Medulla oblongata (tissue), 1 donor: ENCODE measurements around the gene STK32B.
"Not testable (repeated sequence)": the region's sequence is repeated elsewhere in the genome, so short reads cannot be mapped to it uniquely, and the experiment has no call there.

ENCODE experiments used
- DNase-seq: peaks from one replicate; pipeline ENCODE4 v3.0.0-alpha.2; 2015; ENCODE audit errors: extremely low spot score

STK32B gene

GRCh38 chr4:5051278-5052203, at the start of gene STK32B:
Gene STK32B (plus strand): TSS chr4:5051480.
- peak; percentile 31 for DNase-seq

GRCh38 chr4:5001641-5002040, 49.6 kb upstream of the STK32B start:
- not testable (repeated sequence) for DNase-seq

GRCh38 chr4:5003372-5003857, 47.9 kb upstream of the STK32B start:
- DNase-seq, result no peak

- DNase-seq, result no peak
Observed at GRCh38 chr4:5003918-5004317, 47.4 kb upstream of the STK32B start.

- no peak for DNase-seq
Observed at GRCh38 chr4:5004496-5004895, 46.8 kb upstream of the STK32B start.

GRCh38 chr4:5006932-5007331, 44.3 kb upstream of the STK32B start:
- not testable (repeated sequence) for DNase-seq

GRCh38 chr4:5009796-5010195, 41.5 kb upstream of the STK32B start:
- no peak for DNase-seq

- no peak for DNase-seq
Observed at GRCh38 chr4:5010984-5011383, 40.3 kb upstream of the STK32B start.

GRCh38 chr4:5012244-5012898, 38.9 kb upstream of the STK32B start:
- no peak for DNase-seq

- no peak for DNase-seq
Observed at GRCh38 chr4:5012958-5013357, 38.3 kb upstream of the STK32B start.

- no peak for DNase-seq
Observed at GRCh38 chr4:5014007-5014682, 37.1 kb upstream of the STK32B start.

GRCh38 chr4:5018096-5018495, 33.2 kb upstream of the STK32B start:
- no peak for DNase-seq

- no peak for DNase-seq
Observed at GRCh38 chr4:5018603-5019002, 32.7 kb upstream of the STK32B start.

GRCh38 chr4:5019274-5019673, 32.0 kb upstream of the STK32B start, which contains the start of gene CYTL1:
Gene CYTL1 (minus strand): TSS chr4:5019458. CDS start chr4:5019445, 13 bp downstream.
- no peak for DNase-seq

GRCh38 chr4:5019796-5020195, 31.5 kb upstream of the STK32B start:
- no peak for DNase-seq

- no peak for DNase-seq
Observed at GRCh38 chr4:5020341-5020740, 30.9 kb upstream of the STK32B start.

- DNase-seq, result no peak
Observed at GRCh38 chr4:5021546-5021945, 29.7 kb upstream of the STK32B start.

- DNase-seq, result no peak
Observed at GRCh38 chr4:5024673-5025072, 26.6 kb upstream of the STK32B start.

GRCh38 chr4:5026371-5026770, 24.9 kb upstream of the STK32B start:
- no peak for DNase-seq

- no peak for DNase-seq
Observed at GRCh38 chr4:5027346-5027745, 23.9 kb upstream of the STK32B start.

- no peak for DNase-seq
Observed at GRCh38 chr4:5028480-5028879, 22.8 kb upstream of the STK32B start.

GRCh38 chr4:5029447-5029846, 21.8 kb upstream of the STK32B start:
- no peak for DNase-seq
